SIG-M5 (cell line): Measurements from ENCODE around the gene LENEP.

Source experiments
- DNase-seq: peaks from one replicate; lab custom pipeline; 2025; lab: John Stamatoyannopoulos, UW

The LENEP gene

DNA sequence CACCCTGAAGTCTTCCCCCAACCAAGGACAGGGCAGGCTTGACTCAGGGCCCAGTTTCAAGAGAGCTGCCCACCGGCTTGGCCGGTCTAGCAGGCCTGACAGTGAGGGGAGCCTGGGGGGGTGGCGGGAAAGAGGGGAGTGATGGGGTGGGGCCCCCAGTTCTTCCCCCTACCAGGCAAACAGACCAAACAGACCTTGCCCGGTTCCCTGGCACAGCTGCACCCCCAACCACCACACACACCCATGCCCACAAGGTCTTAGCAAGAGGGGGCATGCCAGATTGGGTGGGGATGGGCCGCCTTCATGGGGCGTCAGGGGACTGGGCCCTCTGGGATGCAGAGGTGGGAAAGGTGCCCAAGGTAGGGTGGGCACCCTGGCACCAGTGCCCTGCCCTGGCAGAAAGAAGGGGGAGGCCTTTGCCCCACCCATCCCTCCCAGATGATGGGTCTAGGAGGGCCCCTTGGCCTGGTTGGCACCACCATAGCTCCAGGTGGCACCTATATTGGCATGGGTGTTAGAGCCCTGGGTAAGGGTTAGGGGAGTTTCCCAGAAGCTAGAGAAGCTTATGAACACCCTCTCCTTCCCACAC, 18.1 kb downstream of the LENEP start:
- DNase-seq = no peak

DNA sequence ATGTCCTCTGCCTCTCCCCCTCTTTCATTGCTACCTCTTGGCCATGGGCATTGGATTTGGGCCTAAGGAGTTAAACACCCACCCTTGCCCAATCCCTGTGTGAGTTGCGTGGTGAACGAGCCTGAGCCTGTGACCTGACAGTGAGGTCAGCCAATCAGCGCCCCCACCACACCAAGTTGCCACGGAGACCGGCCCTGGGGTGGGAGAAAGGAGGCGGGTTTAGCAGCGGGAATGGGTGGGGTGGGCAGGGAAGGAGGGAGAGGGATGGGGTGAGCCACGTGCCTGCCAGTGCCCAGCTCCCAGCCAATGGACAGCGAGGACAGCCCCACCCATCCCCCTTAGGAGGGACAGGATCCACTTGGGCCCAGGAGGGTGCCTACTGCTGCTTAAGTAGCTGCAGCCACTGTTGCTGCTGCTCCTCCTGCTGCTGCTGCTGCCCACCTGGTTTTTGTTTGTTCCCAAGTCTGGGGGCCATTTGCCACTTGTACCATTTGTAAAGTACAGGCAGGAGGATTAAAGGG, 18.7 kb downstream of the LENEP start:
- no peak for DNase-seq

DNA sequence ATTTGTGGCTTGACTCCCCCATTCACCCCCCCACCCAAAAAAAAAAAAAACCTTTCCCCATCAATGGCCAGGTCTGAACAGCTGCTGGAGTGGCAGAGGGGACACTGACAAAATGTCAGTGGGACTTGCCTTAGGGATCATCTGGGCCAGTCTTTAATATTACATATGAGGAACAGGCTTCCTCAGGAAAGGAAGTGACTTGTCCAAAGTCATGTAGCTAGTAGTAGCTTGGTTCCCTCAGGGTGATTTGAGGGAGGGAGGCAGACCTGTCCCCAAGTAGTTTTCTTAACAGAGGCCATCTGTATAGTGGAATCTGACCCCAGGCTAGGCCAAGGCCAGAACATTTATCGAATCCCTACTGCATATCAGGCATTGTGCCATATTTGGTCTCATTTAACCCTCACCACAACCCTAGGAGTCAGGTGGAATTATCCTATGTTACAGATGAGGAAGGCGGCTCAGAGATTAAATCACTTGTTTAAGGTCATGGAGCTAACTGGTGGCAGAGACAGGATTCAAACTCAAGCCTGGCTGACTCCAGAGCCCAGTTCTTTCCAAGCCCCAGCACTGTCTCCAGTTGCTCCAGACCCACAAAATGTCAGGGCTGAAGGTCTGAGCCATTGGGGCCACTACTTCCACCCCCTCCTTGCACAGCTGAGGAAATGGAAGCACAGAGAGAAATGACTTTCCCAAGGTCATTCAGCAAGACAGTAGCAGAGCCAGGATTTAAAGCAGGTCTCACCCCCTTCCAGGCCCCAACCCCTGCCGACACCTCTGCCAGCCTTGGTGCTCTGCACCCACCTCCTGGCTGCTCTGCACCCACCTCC, 19.6 kb downstream of the LENEP start:
- no peak for DNase-seq

DNA sequence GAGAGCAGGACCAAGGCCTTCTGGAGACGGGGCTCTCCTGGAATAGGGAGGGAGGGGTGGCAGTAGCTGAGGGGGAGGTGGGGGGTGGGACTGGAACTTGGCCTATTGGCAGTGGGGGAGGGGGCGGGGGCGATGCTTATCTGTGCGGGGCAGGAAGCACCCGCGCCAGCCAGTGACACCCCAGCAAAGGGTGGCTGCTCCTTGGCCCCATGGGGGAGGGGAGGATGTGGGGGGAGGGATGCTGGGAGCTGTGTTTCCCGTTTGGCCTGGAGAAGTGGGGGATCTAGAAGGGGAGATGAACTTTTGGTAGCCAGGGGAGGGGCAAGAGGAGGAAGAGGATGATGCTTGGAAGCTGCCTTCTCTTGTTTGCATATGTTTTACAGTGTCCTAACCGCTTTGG, 20.2 kb downstream of the LENEP start:
- DNase-seq = no peak

- no peak for DNase-seq
Observed at GRCh38 chr1:155014709-155015508, 21.5 kb downstream of the LENEP start.

GRCh38 chr1:155015527-155016230, 22.3 kb downstream of the LENEP start:
- no peak for DNase-seq

GRCh38 chr1:155016231-155016831, 22.9 kb downstream of the LENEP start:
- no peak for DNase-seq

GRCh38 chr1:155017041-155017945, 23.9 kb downstream of the LENEP start:
- DNase-seq = no peak

- no peak for DNase-seq
Observed at GRCh38 chr1:155017946-155018316, 24.5 kb downstream of the LENEP start.

GRCh38 chr1:155018617-155019348, 25.4 kb downstream of the LENEP start:
- DNase-seq = no peak

- no peak for DNase-seq
Observed at GRCh38 chr1:155019377-155020245, 26.2 kb downstream of the LENEP start.

GRCh38 chr1:155022136-155022926, 28.9 kb downstream of the LENEP start:
- DNase-seq = no peak

DNA sequence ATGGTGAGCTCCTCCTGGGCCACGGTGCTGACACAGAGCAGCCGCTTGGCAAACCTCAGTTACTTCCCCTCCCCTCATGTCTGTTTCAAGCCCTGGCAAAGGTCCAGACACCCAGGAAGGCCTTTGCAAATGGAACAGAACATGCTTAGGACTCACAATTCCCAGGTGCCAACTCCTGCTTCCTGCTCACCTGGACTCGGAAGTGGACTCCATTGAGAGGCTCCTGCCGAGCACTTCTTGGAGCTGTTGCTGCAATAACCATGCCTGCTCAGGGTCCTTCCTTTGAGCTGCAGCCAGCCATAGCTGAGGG, 29.5 kb downstream of the LENEP start:
- no peak for DNase-seq

- DNase-seq = no peak
Observed at GRCh38 chr1:155023627-155024026, 30.2 kb downstream of the LENEP start.

- DNase-seq = no peak
Observed at GRCh38 chr1:155024315-155024714, 30.9 kb downstream of the LENEP start.

GRCh38 chr1:155026154-155026553, 32.8 kb downstream of the LENEP start:
- no peak for DNase-seq

DNA sequence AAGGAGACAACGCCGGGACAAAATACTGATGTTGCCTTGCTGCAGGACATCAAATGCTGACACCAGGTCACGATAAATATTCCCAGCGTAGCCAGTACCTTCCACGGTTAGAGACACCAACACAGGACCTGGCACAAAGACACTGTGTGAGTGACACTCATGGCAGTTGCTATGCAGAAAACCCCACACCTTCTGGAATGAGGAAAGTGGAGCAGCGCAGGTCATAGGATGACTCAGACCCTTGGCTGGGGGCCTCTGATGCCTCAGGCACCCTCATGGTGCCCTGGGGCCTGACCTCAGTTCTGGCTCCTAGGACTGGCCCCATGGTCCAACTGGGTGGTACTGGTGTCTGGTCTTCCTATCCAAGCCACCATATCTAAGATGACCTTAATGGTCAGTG, 33.2 kb downstream of the LENEP start:
- DNase-seq = no peak

DNA sequence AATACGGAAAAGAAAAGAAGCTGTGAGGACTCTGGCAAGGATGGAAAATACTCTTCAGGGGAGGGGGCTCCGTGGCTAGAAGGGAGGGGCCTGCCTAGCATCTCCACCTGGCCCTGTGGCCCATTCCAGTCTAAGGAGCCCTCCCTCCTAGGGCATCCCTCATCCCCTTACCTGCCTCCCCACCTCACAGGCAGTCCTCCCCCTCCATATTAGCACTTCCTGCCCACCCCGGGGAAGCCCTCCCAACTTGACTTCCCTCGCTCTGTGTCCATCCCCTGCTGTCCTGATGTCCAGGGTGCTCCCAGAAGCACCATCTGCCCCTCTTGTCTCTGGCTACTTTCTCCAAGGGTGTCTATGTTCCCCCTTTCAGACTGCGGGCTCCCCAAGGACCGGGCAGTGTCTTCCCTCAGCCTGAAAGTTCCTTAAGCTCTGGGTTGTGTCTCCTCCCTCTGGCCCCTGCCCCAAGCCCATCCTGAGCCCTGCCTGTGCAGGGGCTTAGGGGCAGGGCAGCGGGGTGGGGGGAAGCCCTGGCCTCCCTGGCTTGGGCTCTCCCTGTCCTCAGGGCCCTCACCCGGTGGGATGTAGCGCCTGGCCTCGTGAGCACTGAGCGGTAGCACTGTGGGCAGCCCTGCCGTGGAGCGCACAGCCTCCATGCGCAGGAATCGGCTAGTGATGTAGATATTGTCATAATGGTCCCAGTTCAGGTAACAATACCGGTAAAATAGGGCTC, 36.3 kb downstream of the LENEP start:
- no peak for DNase-seq
